HUES64 (cell line): Measurements from ENCODE around the gene AGER.
"Not testable (repeated sequence)": the region's sequence is repeated elsewhere in the genome, so short reads cannot be mapped to it uniquely, and the experiment has no call there.

Experiments used
- H3K27ac ChIP-seq: 2 replicates; pipeline ENCODE4 v1.7.0; 2013; ENCODE audit warnings: low read depth, low read length, inconsistent platforms
- H3K27me3 ChIP-seq: 2 replicates; pipeline ENCODE4 v1.6.1; 2013; ENCODE audit warnings: mild to moderate bottlenecking, low read length; ENCODE audit not compliant: insufficient read depth
- H3K36me3 ChIP-seq: 2 replicates; pipeline ENCODE4 v1.6.1; 2013; ENCODE audit warnings: mild to moderate bottlenecking, low read length; ENCODE audit not compliant: insufficient read depth
- H3K4me1 ChIP-seq: 2 replicates; pipeline ENCODE4 v1.6.1; 2013; ENCODE audit warnings: mild to moderate bottlenecking, low read length, moderate library complexity; ENCODE audit not compliant: insufficient read depth
- H3K4me3 ChIP-seq: 2 replicates; pipeline ENCODE4 v1.5.1; 2013; ENCODE audit warnings: mild to moderate bottlenecking, low read length, moderate library complexity
- H3K9ac ChIP-seq: 2 replicates; pipeline ENCODE4 v1.6.1; 2013; ENCODE audit warnings: mild to moderate bottlenecking, low read depth, low read length
- H3K9me3 ChIP-seq: 2 replicates; pipeline ENCODE4 v1.6.1; 2013; ENCODE audit warnings: low read depth, low read length; ENCODE audit not compliant: insufficient read depth
- WGBS: fragments of 150-250, 120-280 bp; methylation state at CpG from one replicate; pipeline ENCODE4 v1.1.7; 2013; ENCODE audit warnings: missing lambda C conversion rate; 5-methylcytosine and 5-hydroxymethylcytosine counted together

AGER gene

GRCh38 chr6:32214126-32214525, 30.1 kb upstream of the AGER start:
- Histone ChIP-seq H3K9ac (no peak overlapping the region), H3K27me3 (no peaks in the 10 kb centered on the region), H3K9me3 (no peaks in the 10 kb centered on the region)

GRCh38 chr6:32213649-32214048, 29.6 kb upstream of the AGER start:
- no peaks in the 10 kb centered on the region for H3K4me1 ChIP-seq
- H3K27me3 ChIP-seq, result no peaks in the 10 kb centered on the region
- no peaks in the 10 kb centered on the region for H3K9me3 ChIP-seq
- H3K9ac ChIP-seq, result no peak overlapping the region
- H3K36me3 ChIP-seq, result no peaks in the 10 kb centered on the region
- H3K4me3 ChIP-seq, result no peak overlapping the region
- no peak overlapping the region for H3K27ac ChIP-seq
- WGBS, result 87% methylated on average over 6 of the region's 6 CpGs

More at GRCh38 chr6:32214126-32214525, 30.1 kb upstream of the AGER start:
- no peaks in the 10 kb centered on the region for H3K4me1 ChIP-seq
- no peak overlapping the region for H3K4me3 ChIP-seq
- no peak overlapping the region for H3K27ac ChIP-seq
- no CpG with 5 or more reads among the region's 3 CpGs for WGBS
- no peaks in the 10 kb centered on the region for H3K36me3 ChIP-seq

- 91% methylated on average over 12 of the region's 12 CpGs for WGBS
- no peaks in the 10 kb centered on the region for H3K9me3 ChIP-seq
- H3K4me3 ChIP-seq, result no peak overlapping the region
- H3K27me3 ChIP-seq, result no peaks in the 10 kb centered on the region
- H3K4me1 ChIP-seq, result no peaks in the 10 kb centered on the region
- no peak overlapping the region for H3K9ac ChIP-seq
- H3K36me3 ChIP-seq, result no peaks in the 10 kb centered on the region
- no peak overlapping the region for H3K27ac ChIP-seq
These were observed 28.2 kb upstream of the AGER start for GRCh38 chr6:32212076-32212760.

GRCh38 chr6:32211432-32211831, 27.4 kb upstream of the AGER start:
- H3K4me3 ChIP-seq, H3K27ac ChIP-seq, H3K36me3 ChIP-seq, H3K27me3 ChIP-seq, H3K4me1 ChIP-seq, H3K9ac ChIP-seq, H3K9me3 ChIP-seq: not testable (repeated sequence)
- 87% methylated on average over 3 of the region's 4 CpGs for WGBS

GRCh38 chr6:32210191-32210601, 26.1 kb upstream of the AGER start:
- Histone ChIP-seq H3K9me3 (no peaks in the 10 kb centered on the region), H3K4me3 (no peak overlapping the region), H3K4me1 (no peaks in the 10 kb centered on the region), H3K9ac (no peak overlapping the region), H3K27ac (no peak overlapping the region), H3K36me3 (no peaks in the 10 kb centered on the region), H3K27me3 (no peaks in the 10 kb centered on the region)
- WGBS, result 83% methylated on average over 5 of the region's 5 CpGs

- Histone ChIP-seq H3K9ac (no peak overlapping the region), H3K4me3 (no peak overlapping the region), H3K27me3 (no peaks in the 10 kb centered on the region), H3K27ac (no peak overlapping the region), H3K9me3 (no peaks in the 10 kb centered on the region), H3K36me3 (no peaks in the 10 kb centered on the region), H3K4me1 (no peaks in the 10 kb centered on the region)
- 100% methylated on average over 1 of the region's 1 CpG for WGBS
These were observed 24.9 kb upstream of the AGER start for GRCh38 chr6:32208996-32209395.

- Histone ChIP-seq H3K9me3 (no peaks in the 10 kb centered on the region), H3K27ac (no peak overlapping the region), H3K9ac (no peak overlapping the region), H3K27me3 (no peaks in the 10 kb centered on the region), H3K4me1 (no peaks in the 10 kb centered on the region), H3K4me3 (no peak overlapping the region), H3K36me3 (no peaks in the 10 kb centered on the region)
- 85% methylated on average over 3 of the region's 3 CpGs for WGBS
These were observed 20.2 kb upstream of the AGER start for GRCh38 chr6:32204268-32204715.

GRCh38 chr6:32203426-32204267, 19.6 kb upstream of the AGER start:
- Histone ChIP-seq H3K4me3 (no peak overlapping the region), H3K4me1 (no peaks in the 10 kb centered on the region), H3K27me3 (no peaks in the 10 kb centered on the region), H3K36me3 (no peaks in the 10 kb centered on the region), H3K27ac (no peak overlapping the region), H3K9ac (no peak overlapping the region), H3K9me3 (no peaks in the 10 kb centered on the region)
- WGBS, result 90% methylated on average over 9 of the region's 9 CpGs

GRCh38 chr6:32202186-32202585, 18.1 kb upstream of the AGER start:
- Histone ChIP-seq H3K9ac (no peak overlapping the region), H3K27ac (no peak overlapping the region), H3K9me3 (no peaks in the 10 kb centered on the region), H3K4me3 (no peak overlapping the region), H3K27me3 (no peaks in the 10 kb centered on the region), H3K36me3 (no peaks in the 10 kb centered on the region), H3K4me1 (peaks cover 5% of the 10 kb centered on the region; the same call in 1 of the 2 replicates)
- 89% methylated on average over 9 of the region's 9 CpGs for WGBS

- Histone ChIP-seq H3K27me3 (no peaks in the 10 kb centered on the region), H3K36me3 (no peaks in the 10 kb centered on the region), H3K9me3 (no peaks in the 10 kb centered on the region), H3K27ac (no peak overlapping the region), H3K4me1 (peaks cover 12% of the 10 kb centered on the region), H3K9ac (no peak overlapping the region), H3K4me3 (no peak overlapping the region)
- WGBS, result 94% methylated on average over 12 of the region's 13 CpGs
These were observed 16.8 kb upstream of the AGER start for GRCh38 chr6:32200711-32201475.

GRCh38 chr6:32198866-32199265, 14.8 kb upstream of the AGER start:
- WGBS, result 92% methylated on average over 17 of the region's 17 CpGs
- H3K27me3 ChIP-seq, result no peaks in the 10 kb centered on the region
- H3K27ac ChIP-seq, result no peak overlapping the region
- H3K36me3 ChIP-seq, result no peaks in the 10 kb centered on the region
- H3K9me3 ChIP-seq, result no peaks in the 10 kb centered on the region
- H3K4me1 ChIP-seq, result peaks cover 24% of the 10 kb centered on the region
- H3K9ac ChIP-seq, result no peak overlapping the region
- H3K4me3 ChIP-seq, result no peak overlapping the region
